KOPT-K1 (cell line): ENCODE measurements around the gene GSX1.
"Not testable (repeated sequence)": the region's sequence is repeated elsewhere in the genome, so short reads cannot be mapped to it uniquely, and the experiment has no call there.

ENCODE experiments used
- H3K27ac ChIP-seq: fragments of 200-600 bp; sonication (generic); 2 replicates; pipeline ENCODE4 v1.5.1; 2016; ENCODE audit warnings: antibody characterized with exemption, mild to moderate bottlenecking, low read depth, low read length; ENCODE audit not compliant: poor library complexity, severe bottlenecking
- H3K36me3 ChIP-seq: fragments of 200-600 bp; sonication (generic); 2 replicates; pipeline ENCODE4 v1.5.1; 2017; ENCODE audit warnings: antibody characterized with exemption, mild to moderate bottlenecking, low read length, moderate library complexity; ENCODE audit not compliant: insufficient read depth
- H3K9me3 ChIP-seq: fragments of 200-600 bp; sonication (generic); 2 replicates; pipeline ENCODE4 v1.5.1; 2017; ENCODE audit warnings: antibody characterized with exemption, low read length, mild to moderate bottlenecking; ENCODE audit not compliant: insufficient read depth, poor library complexity, severe bottlenecking

GSX1 gene

GRCh38 chr13:27810461-27810860 is 18.2 kb downstream of the GSX1 start:
- Histone ChIP-seq H3K9me3 (no peaks in the 10 kb centered on the region), H3K36me3 (no peaks in the 10 kb centered on the region), H3K27ac (no peak overlapping the region)

GRCh38 chr13:27813826-27814225 is 21.5 kb downstream of the GSX1 start:
- Histone ChIP-seq H3K36me3 (no peaks in the 10 kb centered on the region), H3K9me3 (no peaks in the 10 kb centered on the region), H3K27ac (no peak overlapping the region)

GRCh38 chr13:27817832-27818231 is 25.5 kb downstream of the GSX1 start:
- not testable (repeated sequence) for H3K9me3 ChIP-seq

GRCh38 chr13:27820524-27821482 is 28.5 kb downstream of the GSX1 start:
- Histone ChIP-seq H3K9me3 (no peaks in the 10 kb centered on the region), H3K27ac (no peak overlapping the region), H3K36me3 (no peaks in the 10 kb centered on the region)

More at GRCh38 chr13:27817832-27818231, 25.5 kb downstream of the GSX1 start:
- not testable (repeated sequence) for H3K36me3 ChIP-seq, H3K27ac ChIP-seq

- no peak overlapping the region for H3K27ac ChIP-seq
- H3K9me3 ChIP-seq: no peaks in the 10 kb centered on the region
- no peaks in the 10 kb centered on the region for H3K36me3 ChIP-seq
These were observed 29.3 kb downstream of the GSX1 start for GRCh38 chr13:27821566-27821965.

GRCh38 chr13:27822258-27822872 is 30.1 kb downstream of the GSX1 start:
- Histone ChIP-seq H3K9me3 (no peaks in the 10 kb centered on the region), H3K27ac (no peak overlapping the region), H3K36me3 (no peaks in the 10 kb centered on the region)

GRCh38 chr13:27822873-27823311 is 30.6 kb downstream of the GSX1 start:
- Histone ChIP-seq H3K27ac (no peak overlapping the region), H3K9me3 (no peaks in the 10 kb centered on the region), H3K36me3 (no peaks in the 10 kb centered on the region)

GRCh38 chr13:27824121-27824520 is 31.8 kb downstream of the GSX1 start:
- Histone ChIP-seq H3K9me3 (no peaks in the 10 kb centered on the region), H3K27ac (no peak overlapping the region), H3K36me3 (no peaks in the 10 kb centered on the region)

GRCh38 chr13:27825072-27825471 is 32.8 kb downstream of the GSX1 start:
- Histone ChIP-seq H3K36me3 (no peaks in the 10 kb centered on the region), H3K27ac (no peak overlapping the region)

GRCh38 chr13:27826379-27827353 is 34.4 kb downstream of the GSX1 start:
- no peaks in the 10 kb centered on the region for H3K36me3 ChIP-seq
- no peaks in the 10 kb centered on the region for H3K9me3 ChIP-seq
- H3K27ac ChIP-seq: no peak overlapping the region

More at GRCh38 chr13:27825072-27825471, 32.8 kb downstream of the GSX1 start:
- H3K9me3 ChIP-seq: no peaks in the 10 kb centered on the region

- no peaks in the 10 kb centered on the region for H3K36me3 ChIP-seq
- no peak overlapping the region for H3K27ac ChIP-seq
- no peaks in the 10 kb centered on the region for H3K9me3 ChIP-seq
These were observed 35.4 kb downstream of the GSX1 start for GRCh38 chr13:27827646-27828045.

- H3K27ac ChIP-seq: no peak overlapping the region
- H3K36me3 ChIP-seq: no peaks in the 10 kb centered on the region
- H3K9me3 ChIP-seq: no peaks in the 10 kb centered on the region
These were observed 37.7 kb downstream of the GSX1 start for GRCh38 chr13:27830010-27830409.

- H3K36me3 ChIP-seq: no peaks in the 10 kb centered on the region
- no peaks in the 10 kb centered on the region for H3K9me3 ChIP-seq
- no peak overlapping the region for H3K27ac ChIP-seq
These were observed 40.9 kb downstream of the GSX1 start for GRCh38 chr13:27833206-27833605.

- Histone ChIP-seq H3K36me3 (no peaks in the 10 kb centered on the region), H3K9me3 (no peaks in the 10 kb centered on the region), H3K27ac (no peak overlapping the region)
These were observed 41.8 kb downstream of the GSX1 start for GRCh38 chr13:27834095-27834494.

GRCh38 chr13:27835799-27836198 is 43.5 kb downstream of the GSX1 start:
- Histone ChIP-seq H3K36me3 (no peaks in the 10 kb centered on the region), H3K27ac (no peak overlapping the region), H3K9me3 (no peaks in the 10 kb centered on the region)
